Tibial nerve (tissue), 4 donors: Measurements from ENCODE around the gene LIMS1. TPM values are rescaled to one million over a fixed set of nuclear protein-coding genes. Genes with fewer than 3 reads are reported as not detected.

Experiments used
- DNase-seq, 2 donors: peaks; one replicate each; pipeline ENCODE4 v3.0.0-alpha.2; 2019; ENCODE audit warnings: low spot score in 2 of 2
- H3K27ac ChIP-seq, 4 donors: fragments of 200-600 bp; sonication (generic) in 3 of 4; one replicate each; pipeline ENCODE4 v1.5.1; 2017 to 2019; ENCODE audit warnings: mild to moderate bottlenecking in 1 of 4
- H3K27me3 ChIP-seq, 2 donors: fragments of 200-600 bp; sonication (generic) in 1 of 2; one replicate each; pipeline versions ENCODE4 v1.5.1 to v1.6.0; 2017 to 2019
- H3K36me3 ChIP-seq, 3 donors: fragments of 200-600 bp; sonication (generic); one replicate each; pipeline ENCODE4 v1.5.1; 2018 to 2019
- H3K4me1 ChIP-seq, 4 donors: fragments of 200-600 bp; sonication (generic) in 3 of 4; one replicate each; pipeline ENCODE4 v1.5.1; 2017 to 2019
- H3K4me3 ChIP-seq, 4 donors: fragments of 200-600 bp; sonication (generic) in 3 of 4; one replicate each; pipeline ENCODE4 v1.5.1; 2017 to 2019; ENCODE audit warnings: mild to moderate bottlenecking in 1 of 4, moderate library complexity in 1 of 4
- H3K9me3 ChIP-seq, 4 donors: fragments of 200-600 bp; sonication (generic) in 3 of 4; one replicate each; pipeline ENCODE4 v1.5.1; 2017 to 2019
- CTCF ChIP-seq, 5 experiments: fragments of 200-600 bp in 3 of 5; fragments of 450-650 bp in 2 of 5; sonication (generic) in 3 of 5; IDR thresholded peaks; one replicate each; pipeline ENCODE4 v1.5.1; 2016 to 2019; ENCODE audit warnings: antibody characterized with exemption in 5 of 5, mild to moderate bottlenecking in 3 of 5, moderate library complexity in 2 of 5
- EP300 ChIP-seq, 2 donors: sonication (generic); formaldehyde crosslinking; IDR thresholded peaks; one replicate each; pipeline ENCODE4 v1.6.1; 2017; ENCODE audit warnings: antibody characterized with exemption in 2 of 2, mild to moderate bottlenecking in 1 of 2
- POLR2A ChIP-seq, 2 donors: fragments of 450-650 bp; IDR thresholded peaks; one replicate each; pipeline ENCODE4 v1.6.1; 2017; ENCODE audit warnings: antibody characterized with exemption in 2 of 2, mild to moderate bottlenecking in 2 of 2, moderate library complexity in 2 of 2
- WGBS, 2 donors: methylation state at CpG; one replicate each; pipeline ENCODE4 v1.1.5; 2018; 5-methylcytosine and 5-hydroxymethylcytosine counted together
- total RNA-seq, 4 donors: library from RNA; depleted of rRNA; stranded (reverse); fragments of >200 nt; gene quantifications; one replicate each; pipeline ENCODE4 v1.1.0, GENCODE V29; 2016

The LIMS1 gene
- total RNA-seq, 4 donors from 2014 or later = 33.7 to 86.3 (median 49.2) TPM

GRCh38 chr2:108616318-108616717, 82.0 kb downstream of the LIMS1 start:
- no peak overlapping the region for H3K4me3 ChIP-seq
- peaks cover 0 to 83% (median 24%) of the 10 kb centered on the region in 4 donors for H3K4me1 ChIP-seq
- no peaks in the 10 kb centered on the region for H3K9me3 ChIP-seq
- no peak for DNase-seq
- H3K36me3 ChIP-seq = no peaks in the 10 kb centered on the region
- H3K27ac ChIP-seq = no peak overlapping the region
- 95 to 98% methylated on average over 5 of the region's 5 CpGs for WGBS, 2 donors
- H3K27me3 ChIP-seq = no peaks in the 10 kb centered on the region
- TF ChIP-seq POLR2A (IDR thresholded peaks at IDR 0.05) = no peak

GRCh38 chr2:108616751-108617161, 82.5 kb downstream of the LIMS1 start:
- peaks cover 0 to 87% (median 29%) of the 10 kb centered on the region in 4 donors for H3K4me1 ChIP-seq

GRCh38 chr2:108617617-108618016, 83.3 kb downstream of the LIMS1 start:
- Histone ChIP-seq H3K27ac (no peak overlapping the region), H3K4me1 (peaks cover 0 to 88% (median 28%) of the 10 kb centered on the region in 4 donors)

More at GRCh38 chr2:108616751-108617161, 82.5 kb downstream of the LIMS1 start:
- Histone ChIP-seq H3K4me3 (no peak overlapping the region), H3K36me3 (no peaks in the 10 kb centered on the region), H3K9me3 (no peaks in the 10 kb centered on the region), H3K27ac (no peak overlapping the region), H3K27me3 (no peaks in the 10 kb centered on the region)
- WGBS, 2 donors = 50 to 56% methylated on average over 2 of the region's 2 CpGs
- DNase-seq = no peak
- no peak for TF ChIP-seq EP300 (IDR thresholded peaks at IDR 0.05)
- no peak for TF ChIP-seq POLR2A (IDR thresholded peaks at IDR 0.05)
- no peak for TF ChIP-seq CTCF (IDR thresholded peaks at IDR 0.05)

GRCh38 chr2:108619925-108620620, 85.8 kb downstream of the LIMS1 start:
- DNase-seq = no peak
- WGBS, 2 donors = 67% methylated on average over 8 of the region's 8 CpGs
- no peak for TF ChIP-seq POLR2A (IDR thresholded peaks at IDR 0.05)
- Histone ChIP-seq H3K4me1 (peaks cover 0 to 82% (median 23%) of the 10 kb centered on the region in 4 donors), H3K36me3 (no peaks in the 10 kb centered on the region), H3K27me3 (no peaks in the 10 kb centered on the region), H3K9me3 (no peaks in the 10 kb centered on the region), H3K27ac (peak overlapping the region in 3 of 4 donors; percentile 42 to 52 (median 52)), H3K4me3 (no peak overlapping the region)

More at GRCh38 chr2:108617617-108618016, 83.3 kb downstream of the LIMS1 start:
- Histone ChIP-seq H3K4me3 (no peak overlapping the region), H3K36me3 (no peaks in the 10 kb centered on the region), H3K27me3 (no peaks in the 10 kb centered on the region), H3K9me3 (no peaks in the 10 kb centered on the region)
- 97 to 98% methylated on average over 2 of the region's 2 CpGs for WGBS, 2 donors
- no peak for DNase-seq
- TF ChIP-seq POLR2A (IDR thresholded peaks at IDR 0.05) (no peak), EP300 (IDR thresholded peaks at IDR 0.05) (no peak), CTCF (IDR thresholded peaks at IDR 0.05) (no peak)

GRCh38 chr2:108620656-108621055, 86.4 kb downstream of the LIMS1 start:
- no peaks in the 10 kb centered on the region for H3K9me3 ChIP-seq
- no peaks in the 10 kb centered on the region for H3K27me3 ChIP-seq
- no peaks in the 10 kb centered on the region for H3K36me3 ChIP-seq
- TF ChIP-seq EP300 (IDR thresholded peaks at IDR 0.05) (no peak), CTCF (IDR thresholded peaks at IDR 0.05) (no peak), POLR2A (IDR thresholded peaks at IDR 0.05) (no peak)
- DNase-seq = no peak
- peak overlapping the region in 3 of 4 donors; percentile 42 to 52 (median 52) for H3K27ac ChIP-seq
- H3K4me1 ChIP-seq = peaks cover 0 to 80% (median 20%) of the 10 kb centered on the region in 4 donors
- no peak overlapping the region for H3K4me3 ChIP-seq
- WGBS, 2 donors = 39 to 52% methylated on average over 3 of the region's 3 CpGs

- DNase-seq = no peak
- peak overlapping the region in 1 of 4 donors; percentile 10 for H3K4me3 ChIP-seq
- H3K9me3 ChIP-seq = no peaks in the 10 kb centered on the region
- no peaks in the 10 kb centered on the region for H3K36me3 ChIP-seq
- WGBS, 2 donors = 55 to 63% methylated on average over 8 of the region's 8 CpGs
- no peak for TF ChIP-seq EP300 (IDR thresholded peaks at IDR 0.05)
- TF ChIP-seq CTCF (IDR thresholded peaks at IDR 0.05) = no peak
- no peak for TF ChIP-seq POLR2A (IDR thresholded peaks at IDR 0.05)
- no peaks in the 10 kb centered on the region for H3K27me3 ChIP-seq
- peaks cover 0 to 81% (median 19%) of the 10 kb centered on the region in 4 donors for H3K4me1 ChIP-seq
- H3K27ac ChIP-seq = peak overlapping the region in 3 of 4 donors; percentile 42 to 52 (median 52)
Observed at GRCh38 chr2:108621087-108621559, 86.9 kb downstream of the LIMS1 start.
